ENCODE data around the gene HDAC5.

The HDAC5 gene

GRCh38 chr17:44084131-44084538 is 39.3 kb downstream of the HDAC5 start:
- peak; percentile 39 for TF ChIP-seq CTCF (IDR thresholded peaks at IDR 0.05; ENCODE audit: control insufficient read depth, insufficient read depth, low read depth, low read length, missing control alignments)
- H3K4me3 ChIP-seq (ENCODE audit: control insufficient read depth, low read depth, low read length), result no peak overlapping the region
- DNase-seq (ENCODE audit: low read depth), result no peak

DNA sequence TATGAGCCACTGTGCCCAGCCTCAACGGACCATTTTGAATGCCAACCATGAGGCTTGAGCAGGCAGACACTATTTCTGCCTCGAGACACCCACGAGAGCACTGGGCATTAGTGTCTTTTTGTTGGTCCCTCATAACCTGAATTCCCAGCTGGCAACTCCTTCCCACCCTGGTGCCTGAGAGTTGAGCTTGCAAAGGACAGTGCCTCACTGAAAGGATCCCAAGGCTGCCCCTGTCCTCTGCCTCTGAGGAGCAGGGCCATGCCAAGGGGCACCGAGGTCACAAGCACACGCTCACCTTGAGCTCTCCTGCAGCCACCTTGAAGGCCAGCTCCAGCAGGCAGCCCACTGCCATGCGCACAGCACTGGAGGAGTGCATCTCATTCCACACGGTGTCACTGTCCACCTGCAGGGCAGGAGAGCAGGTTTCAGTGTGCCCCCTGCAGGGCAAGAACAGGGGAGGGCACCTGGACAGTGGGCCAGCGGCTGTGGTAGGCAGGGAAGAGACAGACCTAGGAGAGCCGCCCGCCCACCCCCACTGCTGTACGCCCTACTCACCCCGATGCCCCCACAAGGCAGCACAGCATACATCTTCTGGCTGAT is 40.1 kb downstream of the HDAC5 start:
- H3K4me3 ChIP-seq (ENCODE audit: control insufficient read depth, low read depth, low read length), result no peak overlapping the region
- no peak for DNase-seq (ENCODE audit: low read depth)
- peak; percentile 29 for TF ChIP-seq CTCF (IDR thresholded peaks at IDR 0.05; ENCODE audit: control insufficient read depth, insufficient read depth, low read depth, low read length, missing control alignments)

- H3K4me3 ChIP-seq (ENCODE audit: control insufficient read depth, low read depth, low read length), result no peak overlapping the region
- TF ChIP-seq CTCF (IDR thresholded peaks at IDR 0.05; ENCODE audit: control insufficient read depth, insufficient read depth, low read depth, low read length, missing control alignments), result no peak
- no peak for DNase-seq (ENCODE audit: low read depth)
Measured at GRCh38 chr17:44082256-44082927, 41.0 kb downstream of the HDAC5 start.

DNA sequence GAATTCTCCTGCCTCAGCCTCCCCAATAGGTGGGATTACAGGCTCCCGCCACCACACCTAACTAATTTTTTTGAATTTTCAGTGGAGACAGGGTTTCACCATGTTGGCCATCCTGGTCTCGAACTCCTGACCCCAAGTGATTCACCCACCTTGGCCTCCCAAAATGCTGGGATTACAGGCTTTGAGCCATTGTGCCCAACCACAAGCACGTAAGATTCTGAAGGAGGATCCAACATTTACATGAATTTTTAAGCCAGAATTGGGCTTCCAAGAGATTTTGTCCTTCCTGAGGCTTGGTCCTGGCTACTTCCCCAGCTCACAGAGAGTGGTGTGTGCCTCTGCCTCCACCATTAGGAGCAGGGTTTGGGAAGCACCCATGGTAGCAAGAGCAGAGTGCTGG is 41.8 kb downstream of the HDAC5 start:
- no peak for TF ChIP-seq CTCF (IDR thresholded peaks at IDR 0.05; ENCODE audit: control insufficient read depth, insufficient read depth, low read depth, low read length, missing control alignments)
- no peak for DNase-seq (ENCODE audit: low read depth)
- no peak overlapping the region for H3K4me3 ChIP-seq (ENCODE audit: control insufficient read depth, low read depth, low read length)

GRCh38 chr17:44079877-44080821 is 43.3 kb downstream of the HDAC5 start:
- H3K4me3 ChIP-seq (ENCODE audit: control insufficient read depth, low read depth, low read length), result no peak overlapping the region
- DNase-seq (ENCODE audit: low read depth), result no peak
- TF ChIP-seq CTCF (IDR thresholded peaks at IDR 0.05; ENCODE audit: control insufficient read depth, insufficient read depth, low read depth, low read length, missing control alignments), result no peak

- no peak for DNase-seq (ENCODE audit: low read depth)
- TF ChIP-seq CTCF (IDR thresholded peaks at IDR 0.05; ENCODE audit: control insufficient read depth, insufficient read depth, low read depth, low read length, missing control alignments), result no peak
- H3K4me3 ChIP-seq (ENCODE audit: control insufficient read depth, low read depth, low read length), result no peak overlapping the region
Measured at GRCh38 chr17:44078412-44078811, 45.0 kb downstream of the HDAC5 start.

Measured in AG09309 (cell line).